Nephron (organoid): ENCODE results near the gene APOL6.

Source experiments
- H3K27ac Mint-ChIP-seq, 3 experiments: 2 replicates each; pipeline ENCODE4 v1.8.0; 2020; ENCODE audit warnings: mixed read lengths in 3 of 3, mild to moderate bottlenecking in 2 of 3, moderate library complexity in 1 of 3
- H3K27me3 Mint-ChIP-seq: 2 replicates; pipeline ENCODE4 v1.8.0; 2021; ENCODE audit warnings: low read depth, mild to moderate bottlenecking, moderate library complexity, mixed read lengths
- H3K36me3 Mint-ChIP-seq: 2 replicates; pipeline ENCODE4 v1.8.0; 2020; ENCODE audit warnings: low read depth, mixed read lengths
- H3K4me1 Mint-ChIP-seq: 2 replicates; pipeline ENCODE4 v1.8.0; 2020; ENCODE audit warnings: mixed read lengths
- H3K4me3 Mint-ChIP-seq, 3 experiments: 2 replicates each; pipeline ENCODE4 v1.8.0; 2020; ENCODE audit warnings: mild to moderate bottlenecking in 3 of 3, mixed read lengths in 3 of 3, moderate library complexity in 2 of 3
- H3K9me3 Mint-ChIP-seq: 2 replicates; pipeline ENCODE4 v1.8.0; 2020; ENCODE audit warnings: mixed read lengths
- CTCF ChIP-seq, 3 experiments: fragments of 200-600 bp; sonication (generic); IDR thresholded peaks; one replicate each; pipeline ENCODE4 v1.5.0; 2021; ENCODE audit warnings: antibody characterized with exemption in 3 of 3; ENCODE audit not compliant: unreplicated experiment in 3 of 3

The APOL6 gene

GRCh38 chr22:35645646-35646045 is 2.6 kb upstream of the APOL6 start:
- Mint-ChIP-seq H3K27me3 (no peaks in the 10 kb centered on the region), H3K27ac (no peak overlapping the region), H3K4me1 (peaks cover 21% of the 10 kb centered on the region), H3K4me3 (no peak overlapping the region), H3K9me3 (no peaks in the 10 kb centered on the region), H3K36me3 (no peaks in the 10 kb centered on the region)
- TF ChIP-seq CTCF (IDR thresholded peaks at IDR 0.05; ENCODE audit: unreplicated experiment in 3 of 3): no peak

- Mint-ChIP-seq H3K27me3 (no peaks in the 10 kb centered on the region), H3K9me3 (peaks cover 9% of the 10 kb centered on the region), H3K4me3 (peak overlapping the region in 2 of 3 experiments; percentile 2 to 39), H3K27ac (peak overlapping the region in 1 of 3 experiments; percentile 85), H3K36me3 (no peaks in the 10 kb centered on the region), H3K4me1 (peaks cover 20% of the 10 kb centered on the region)
- TF ChIP-seq CTCF (IDR thresholded peaks at IDR 0.05; ENCODE audit: unreplicated experiment in 3 of 3): no peak
Measured at GRCh38 chr22:35649026-35649553, 844 bp downstream of the APOL6 start.

- Mint-ChIP-seq H3K4me1 (peaks cover 20% of the 10 kb centered on the region), H3K36me3 (no peaks in the 10 kb centered on the region), H3K9me3 (peaks cover 10% of the 10 kb centered on the region), H3K27me3 (no peaks in the 10 kb centered on the region), H3K4me3 (peak overlapping the region in 1 of 3 experiments; percentile 39), H3K27ac (no peak overlapping the region)
- TF ChIP-seq CTCF (IDR thresholded peaks at IDR 0.05; ENCODE audit: unreplicated experiment in 3 of 3): no peak
Measured at GRCh38 chr22:35649636-35650250, 1.5 kb downstream of the APOL6 start.

- peaks cover 11% of the 10 kb centered on the region for H3K9me3 Mint-ChIP-seq
- peaks cover 20% of the 10 kb centered on the region for H3K4me1 Mint-ChIP-seq
- H3K27ac Mint-ChIP-seq: no peak overlapping the region
- H3K36me3 Mint-ChIP-seq: no peaks in the 10 kb centered on the region
- TF ChIP-seq CTCF (IDR thresholded peaks at IDR 0.05; ENCODE audit: unreplicated experiment in 3 of 3): no peak
- H3K4me3 Mint-ChIP-seq: no peak overlapping the region
- H3K27me3 Mint-ChIP-seq: no peaks in the 10 kb centered on the region
Measured at GRCh38 chr22:35651085-35651484, 2.8 kb downstream of the APOL6 start.

- Mint-ChIP-seq H3K9me3 (peaks cover 15% of the 10 kb centered on the region), H3K36me3 (peaks cover 3% of the 10 kb centered on the region), H3K4me3 (no peak overlapping the region), H3K4me1 (peaks cover 4% of the 10 kb centered on the region), H3K27me3 (no peaks in the 10 kb centered on the region), H3K27ac (no peak overlapping the region)
- no peak for TF ChIP-seq CTCF (IDR thresholded peaks at IDR 0.05; ENCODE audit: unreplicated experiment in 3 of 3)
Measured at GRCh38 chr22:35653824-35654223, 5.6 kb downstream of the APOL6 start.

- no peak overlapping the region for H3K27ac Mint-ChIP-seq
- TF ChIP-seq CTCF (IDR thresholded peaks at IDR 0.05; ENCODE audit: unreplicated experiment in 3 of 3): no peak
- H3K36me3 Mint-ChIP-seq: peaks cover 3% of the 10 kb centered on the region
- H3K4me3 Mint-ChIP-seq: no peak overlapping the region
- peaks cover 5% of the 10 kb centered on the region for H3K4me1 Mint-ChIP-seq
- H3K9me3 Mint-ChIP-seq: peaks cover 13% of the 10 kb centered on the region
- no peaks in the 10 kb centered on the region for H3K27me3 Mint-ChIP-seq
Measured at GRCh38 chr22:35656284-35656752, 8.1 kb downstream of the APOL6 start.
